SJSA1 (cell line): Measurements from ENCODE around the gene LDLRAD2. TPM values are rescaled to one million over a fixed set of nuclear protein-coding genes. Genes with fewer than 3 reads are reported as not detected.
A peak's percentile ranks its signal among the peaks of the same experiment; 100 is the strongest.
"Not testable (repeated sequence)": the region's sequence is repeated elsewhere in the genome, so short reads cannot be mapped to it uniquely, and the experiment has no call there.

Experiments used
- DNase-seq, 2 experiments: peaks; one replicate each; pipeline ENCODE4 v3.0.0-alpha.2; 2015 to 2020; ENCODE audit warnings: low spot score in 2 of 2, low read depth in 1 of 2
- H3K27ac ChIP-seq: fragments of 250-450 bp; sonication (Bioruptor Pico); 2 replicates; pipeline ENCODE4 v1.5.1; 2020; ENCODE audit warnings: mild to moderate bottlenecking, moderate library complexity
- H3K27me3 ChIP-seq: fragments of 250-450 bp; sonication (Bioruptor Pico); replicated peaks from 2 replicates; pipeline ENCODE4 v1.5.1; 2020; ENCODE audit warnings: mild to moderate bottlenecking, moderate library complexity
- H3K36me3 ChIP-seq: fragments of 250-450 bp; sonication (Bioruptor Pico); 2 replicates; pipeline ENCODE4 v1.5.1; 2020; ENCODE audit warnings: mild to moderate bottlenecking
- H3K4me1 ChIP-seq: fragments of 250-450 bp; sonication (Bioruptor Pico); replicated peaks from 2 replicates; pipeline ENCODE4 v1.6.1; 2021; ENCODE audit warnings: mild to moderate bottlenecking
- H3K4me3 ChIP-seq: fragments of 250-450 bp; sonication (Bioruptor Pico); 2 replicates; pipeline ENCODE4 v1.5.1; 2020; ENCODE audit warnings: mild to moderate bottlenecking
- H3K9me3 ChIP-seq: fragments of 250-450 bp; sonication (Bioruptor Pico); replicated peaks from 2 replicates; pipeline ENCODE4 v1.5.1; 2020; ENCODE audit warnings: mild to moderate bottlenecking
- total RNA-seq: library from RNA; depleted of rRNA; stranded (reverse); fragments of >200 nt; shearing (Covaris generic); gene quantifications from 2 replicates; pipeline ENCODE4 v1.2.3, GENCODE V29; 2014

The LDLRAD2 gene
- total RNA-seq, 1 experiment from 2014 or later: not detected

DNA sequence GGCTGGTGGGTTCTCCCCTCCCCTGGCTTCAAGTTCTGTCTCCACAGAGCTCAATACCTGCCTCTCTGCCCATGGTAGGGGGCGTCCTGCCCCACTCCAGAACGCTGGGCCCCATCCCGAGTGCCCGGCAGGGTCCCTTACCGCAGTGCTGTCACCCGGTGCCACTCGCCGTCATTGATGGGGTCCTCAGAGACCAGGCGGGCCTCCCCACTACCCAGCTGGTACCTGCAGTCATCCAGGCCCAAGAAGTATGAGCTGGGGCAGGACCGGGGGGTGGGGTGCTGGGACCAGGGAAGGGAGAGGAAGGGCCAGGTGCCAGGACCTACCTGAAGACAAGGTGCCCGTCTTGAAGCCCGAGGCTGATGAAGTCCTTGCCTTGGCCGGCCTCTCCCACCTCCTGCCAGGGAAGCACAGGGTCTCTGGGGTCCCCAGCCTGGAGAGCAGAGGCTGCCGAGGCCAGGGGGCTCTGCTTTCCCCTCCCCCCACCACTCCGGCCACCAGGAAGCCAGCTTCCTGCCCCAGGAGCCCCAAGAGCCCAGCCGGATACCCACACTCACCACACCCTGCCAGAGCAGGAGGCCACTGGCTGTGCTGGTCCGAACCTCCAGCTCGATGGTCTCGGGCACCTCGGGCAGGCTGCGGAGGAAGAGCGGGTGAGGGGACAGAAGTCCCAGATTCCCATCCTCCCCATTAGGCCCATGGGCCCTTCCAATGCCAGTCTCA lies 12.1 kb downstream of the LDLRAD2 start:
- peak in 1 of 2 experiments; percentile 40 for DNase-seq
- no peak overlapping the region for H3K27ac ChIP-seq
- no peak overlapping the region for H3K4me3 ChIP-seq
- H3K27me3 ChIP-seq: no peaks in the 10 kb centered on the region
- H3K4me1 ChIP-seq: no peaks in the 10 kb centered on the region
- no peaks in the 10 kb centered on the region for H3K9me3 ChIP-seq
- peaks cover 60% of the 10 kb centered on the region for H3K36me3 ChIP-seq

DNA sequence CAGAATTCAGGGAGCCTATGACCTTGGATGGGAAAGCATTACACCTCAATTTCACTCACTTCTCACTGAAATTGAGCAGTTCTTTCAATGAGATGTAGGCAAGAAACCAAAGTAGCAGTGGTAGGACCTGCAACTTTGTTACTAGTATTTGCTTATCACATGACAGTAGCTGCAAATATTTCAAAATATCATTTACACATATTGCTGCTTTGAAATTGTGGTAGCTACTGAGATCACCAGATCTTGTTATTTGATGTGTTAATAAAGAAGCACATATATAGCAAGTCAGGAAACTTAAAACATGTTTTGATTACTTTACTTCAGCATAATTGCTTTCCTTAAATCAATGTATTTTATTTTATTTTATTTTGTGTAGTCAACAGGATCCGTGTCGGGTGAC lies 12.9 kb downstream of the LDLRAD2 start:
- no peaks in the 10 kb centered on the region for H3K4me1 ChIP-seq
- no peaks in the 10 kb centered on the region for H3K9me3 ChIP-seq
- H3K4me3 ChIP-seq: no peak overlapping the region
- no peak overlapping the region for H3K27ac ChIP-seq
- DNase-seq: no peak
- H3K27me3 ChIP-seq: no peaks in the 10 kb centered on the region
- H3K36me3 ChIP-seq: peaks cover 68% of the 10 kb centered on the region

DNA sequence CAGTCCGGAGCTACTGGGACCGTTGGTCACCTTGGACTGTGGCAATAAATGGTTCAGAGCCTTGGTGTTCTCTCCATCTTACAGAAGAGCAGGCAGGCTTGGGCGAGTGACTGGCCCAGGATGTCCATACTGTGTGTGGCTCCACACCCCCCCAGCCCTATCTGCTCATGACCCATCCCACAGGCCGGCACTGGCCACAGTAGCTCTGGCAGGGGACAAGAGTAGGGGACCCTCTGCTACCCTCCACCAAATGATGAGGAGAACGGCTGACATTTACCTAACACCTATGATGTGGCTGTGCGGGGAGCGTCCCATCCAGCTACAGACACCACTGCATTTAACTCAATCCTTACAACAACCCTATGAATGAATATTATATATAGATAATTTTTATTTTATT lies 13.3 kb downstream of the LDLRAD2 start:
- DNase-seq: no peak
- H3K27me3 ChIP-seq: no peaks in the 10 kb centered on the region
- H3K27ac ChIP-seq: no peak overlapping the region
- peaks cover 71% of the 10 kb centered on the region for H3K36me3 ChIP-seq
- no peaks in the 10 kb centered on the region for H3K9me3 ChIP-seq
- no peaks in the 10 kb centered on the region for H3K4me1 ChIP-seq
- no peak overlapping the region for H3K4me3 ChIP-seq

DNA sequence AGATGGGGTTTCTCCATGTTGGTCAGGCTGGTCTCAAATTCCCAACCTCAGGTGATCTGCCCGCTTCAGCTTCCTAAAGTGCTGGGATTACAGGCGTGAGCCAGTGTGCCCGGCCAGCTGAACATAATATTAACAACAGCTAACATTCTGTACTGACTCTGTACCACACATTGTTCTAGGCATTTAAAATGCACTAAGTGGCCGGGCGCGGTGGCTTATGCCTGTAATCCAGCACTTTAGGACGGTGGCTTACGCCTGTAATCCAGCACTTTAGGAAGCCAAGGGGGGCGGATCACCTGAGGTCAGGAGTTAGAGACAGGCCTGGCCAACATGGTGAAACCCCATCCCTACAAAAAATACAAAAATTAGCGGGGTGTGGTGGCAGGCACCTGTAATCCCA lies 14.6 kb downstream of the LDLRAD2 start:
- not testable (repeated sequence) for DNase-seq
- H3K36me3 ChIP-seq: peaks cover 82% of the 10 kb centered on the region

DNA sequence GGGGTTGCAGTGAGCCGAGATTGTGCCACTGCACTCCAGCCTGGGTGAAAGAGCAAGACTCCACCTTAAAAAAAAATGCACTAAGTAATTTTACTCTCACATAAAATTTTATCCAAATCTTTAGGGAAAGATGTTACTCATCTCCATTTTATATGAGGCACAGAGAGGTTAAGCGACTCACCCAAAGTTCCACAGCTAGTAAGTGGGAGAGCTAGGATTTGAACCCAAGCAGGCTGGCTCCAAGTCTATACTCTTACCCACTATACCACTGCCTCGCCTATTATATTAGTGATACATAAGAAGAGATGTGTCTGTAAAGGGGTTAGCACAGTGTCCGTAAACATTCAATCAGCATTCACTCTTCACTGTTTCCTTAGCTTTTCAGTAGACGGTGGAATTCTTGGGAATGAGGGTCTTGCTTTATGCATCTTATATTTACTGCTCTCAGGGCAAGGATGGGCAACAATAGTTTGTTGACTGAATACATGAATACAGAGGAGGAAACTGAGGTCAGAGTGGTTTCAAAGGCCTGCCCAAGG lies 15.1 kb downstream of the LDLRAD2 start:
- Histone ChIP-seq H3K4me3 (no peak overlapping the region), H3K27ac (no peak overlapping the region), H3K4me1 (no peaks in the 10 kb centered on the region), H3K9me3 (no peaks in the 10 kb centered on the region), H3K27me3 (no peaks in the 10 kb centered on the region), H3K36me3 (peaks cover 84% of the 10 kb centered on the region)
- no peak for DNase-seq

More for the DNA sequence above, 14.6 kb downstream of the LDLRAD2 start:
- H3K4me3 ChIP-seq, H3K9me3 ChIP-seq, H3K27ac ChIP-seq, H3K4me1 ChIP-seq, H3K27me3 ChIP-seq: not testable (repeated sequence)

DNA sequence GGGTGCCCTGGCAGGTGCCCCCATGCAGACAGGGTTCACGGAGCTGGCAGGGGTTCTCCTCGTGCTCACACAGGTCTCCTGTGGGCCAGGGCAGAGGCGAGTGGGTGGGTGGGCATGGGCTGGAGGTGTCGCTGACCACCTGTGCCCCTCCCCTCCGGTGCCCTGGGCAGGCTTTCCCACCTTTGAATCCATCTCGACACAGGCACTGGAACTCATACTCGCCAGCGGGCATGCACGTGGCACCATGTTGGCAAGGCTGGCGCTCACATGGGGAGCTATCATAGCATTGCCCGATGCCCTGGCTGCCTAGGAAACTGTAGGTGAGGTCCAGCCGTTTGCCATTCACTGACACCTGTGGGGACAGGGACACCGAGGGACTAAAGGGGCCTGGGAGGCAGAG lies 16.0 kb downstream of the LDLRAD2 start:
- Histone ChIP-seq H3K27ac (no peak overlapping the region), H3K36me3 (peaks cover 90% of the 10 kb centered on the region), H3K9me3 (no peaks in the 10 kb centered on the region), H3K4me1 (no peaks in the 10 kb centered on the region), H3K4me3 (no peak overlapping the region), H3K27me3 (no peaks in the 10 kb centered on the region)
- DNase-seq: no peak

DNA sequence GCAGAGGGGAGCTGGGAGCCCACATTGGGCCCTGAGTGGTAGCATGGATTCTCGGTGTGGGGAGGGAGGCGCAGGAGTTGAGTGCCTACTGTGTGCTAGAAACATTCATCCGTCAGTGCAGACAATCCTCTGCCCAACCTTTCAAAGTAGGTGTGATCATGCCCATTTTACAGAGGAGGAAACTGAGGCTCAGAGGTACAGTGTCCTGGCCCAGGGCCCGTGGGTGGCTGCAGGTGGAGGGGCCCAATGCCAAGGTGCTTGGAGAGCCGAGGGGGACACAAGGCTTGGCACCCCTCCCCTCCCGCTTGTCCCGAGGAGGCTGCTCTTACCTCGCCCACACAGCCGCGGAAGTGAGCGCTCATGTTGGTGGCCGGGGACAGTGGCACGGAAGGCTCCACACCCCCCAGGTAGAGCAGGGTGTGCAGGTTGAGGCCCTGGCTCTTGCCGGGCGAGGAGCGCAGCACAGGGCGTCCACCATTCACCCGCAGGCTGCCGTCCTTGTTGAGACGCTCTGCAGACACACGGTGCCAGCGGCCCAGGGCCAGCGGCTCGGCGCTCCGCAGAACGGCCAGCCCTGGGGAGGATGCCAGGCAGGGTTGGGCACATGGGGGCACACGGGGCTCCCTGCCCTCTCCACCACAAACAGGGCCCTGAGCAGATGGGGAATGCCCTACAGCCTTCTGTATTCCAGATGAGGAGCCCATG lies 16.6 kb downstream of the LDLRAD2 start:
- no peak overlapping the region for H3K27ac ChIP-seq
- H3K4me3 ChIP-seq: no peak overlapping the region
- H3K9me3 ChIP-seq: no peaks in the 10 kb centered on the region
- DNase-seq: no peak
- no peaks in the 10 kb centered on the region for H3K27me3 ChIP-seq
- H3K36me3 ChIP-seq: peaks cover 91% of the 10 kb centered on the region
- H3K4me1 ChIP-seq: no peaks in the 10 kb centered on the region

DNA sequence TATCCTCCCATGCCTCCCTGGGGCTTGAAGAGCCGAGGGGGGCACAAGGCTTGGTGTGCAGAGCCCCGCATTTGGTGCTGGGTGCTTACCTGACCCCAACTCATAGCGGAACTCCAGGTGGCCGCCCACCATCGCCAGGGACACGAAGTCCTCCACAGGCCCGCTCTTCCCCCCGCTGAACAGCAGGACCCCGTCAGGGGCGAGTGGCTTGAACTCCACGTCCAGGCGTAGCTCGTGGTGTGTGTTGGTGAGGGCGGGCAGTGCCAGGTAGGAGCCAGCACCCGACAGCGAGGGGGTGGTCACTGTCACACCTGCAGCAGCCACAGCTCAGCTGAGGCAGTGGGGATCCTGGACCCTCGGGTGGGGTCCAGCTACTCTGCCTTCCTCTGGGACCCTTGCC lies 17.2 kb downstream of the LDLRAD2 start:
- Histone ChIP-seq H3K4me3 (no peak overlapping the region), H3K27ac (no peak overlapping the region), H3K27me3 (no peaks in the 10 kb centered on the region), H3K36me3 (peaks cover 91% of the 10 kb centered on the region), H3K4me1 (no peaks in the 10 kb centered on the region), H3K9me3 (no peaks in the 10 kb centered on the region)
- DNase-seq: peak in 1 of 2 experiments; percentile 40

DNA sequence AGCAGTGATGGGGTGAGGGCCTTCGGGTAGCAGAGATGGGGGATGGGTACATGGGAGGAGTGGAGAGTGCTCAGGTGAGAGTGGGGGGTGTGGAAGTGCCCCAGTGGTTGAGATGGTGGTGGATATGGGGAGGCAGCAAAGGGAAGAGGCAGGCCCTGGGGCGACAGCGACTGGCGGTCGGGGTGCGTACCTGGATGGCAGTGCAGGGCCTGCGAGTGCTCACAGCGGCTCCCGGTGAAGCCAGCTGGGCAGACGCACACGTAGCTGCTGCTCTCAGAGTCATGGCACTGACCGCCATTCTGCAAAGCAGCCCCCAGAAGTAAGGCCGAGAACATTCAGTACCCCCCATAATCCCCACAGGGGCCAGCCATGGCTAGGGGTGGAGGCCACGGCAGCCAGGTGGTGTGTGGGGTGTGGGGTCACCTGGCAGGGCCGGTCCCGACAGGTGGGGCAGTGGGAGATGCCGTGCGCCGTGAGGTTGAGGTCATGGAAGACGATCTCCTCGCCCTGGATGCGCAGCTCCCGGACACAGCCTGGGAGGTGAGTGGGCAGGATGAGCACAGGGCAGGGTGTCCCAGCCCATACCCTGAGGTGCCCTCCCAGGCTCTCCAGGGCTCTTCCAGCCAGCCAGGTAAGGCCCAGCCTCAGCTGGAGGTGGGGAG lies 18.9 kb downstream of the LDLRAD2 start:
- Histone ChIP-seq H3K27me3 (no peaks in the 10 kb centered on the region), H3K4me1 (no peaks in the 10 kb centered on the region), H3K9me3 (no peaks in the 10 kb centered on the region), H3K4me3 (no peak overlapping the region), H3K36me3 (peaks cover 94% of the 10 kb centered on the region), H3K27ac (no peak overlapping the region)
- peak in 1 of 2 experiments; percentile 40 for DNase-seq

DNA sequence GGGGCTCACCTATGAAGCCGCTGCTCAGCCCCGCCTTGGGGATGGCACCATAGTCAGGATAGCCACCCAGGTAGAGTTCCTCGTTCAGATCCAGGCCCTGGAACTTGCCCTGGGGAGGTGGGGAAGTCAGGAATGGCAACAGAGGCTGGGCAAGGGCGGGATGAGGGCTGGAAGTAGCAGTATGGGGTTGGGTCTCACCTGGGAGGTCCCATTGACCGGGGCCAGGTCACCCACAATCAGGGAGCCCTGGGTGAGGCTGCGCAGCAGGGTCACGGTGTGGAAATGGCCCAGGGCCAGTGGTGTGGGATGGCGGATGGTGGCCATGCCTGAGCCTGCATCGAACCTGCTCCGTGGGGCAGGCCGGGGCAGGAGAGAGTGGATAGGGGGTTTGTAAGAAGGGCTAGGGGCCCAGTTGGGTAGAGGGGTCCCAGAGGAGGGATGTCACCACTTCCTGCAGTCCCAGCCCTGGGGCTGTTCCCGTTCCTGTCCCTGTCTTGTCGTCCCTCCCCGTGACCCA lies 19.4 kb downstream of the LDLRAD2 start:
- H3K4me3 ChIP-seq: no peak overlapping the region
- no peak overlapping the region for H3K27ac ChIP-seq
- DNase-seq: peak in 1 of 2 experiments; percentile 36
- no peaks in the 10 kb centered on the region for H3K4me1 ChIP-seq
- peaks cover 94% of the 10 kb centered on the region for H3K36me3 ChIP-seq
- H3K27me3 ChIP-seq: no peaks in the 10 kb centered on the region
- H3K9me3 ChIP-seq: no peaks in the 10 kb centered on the region

DNA sequence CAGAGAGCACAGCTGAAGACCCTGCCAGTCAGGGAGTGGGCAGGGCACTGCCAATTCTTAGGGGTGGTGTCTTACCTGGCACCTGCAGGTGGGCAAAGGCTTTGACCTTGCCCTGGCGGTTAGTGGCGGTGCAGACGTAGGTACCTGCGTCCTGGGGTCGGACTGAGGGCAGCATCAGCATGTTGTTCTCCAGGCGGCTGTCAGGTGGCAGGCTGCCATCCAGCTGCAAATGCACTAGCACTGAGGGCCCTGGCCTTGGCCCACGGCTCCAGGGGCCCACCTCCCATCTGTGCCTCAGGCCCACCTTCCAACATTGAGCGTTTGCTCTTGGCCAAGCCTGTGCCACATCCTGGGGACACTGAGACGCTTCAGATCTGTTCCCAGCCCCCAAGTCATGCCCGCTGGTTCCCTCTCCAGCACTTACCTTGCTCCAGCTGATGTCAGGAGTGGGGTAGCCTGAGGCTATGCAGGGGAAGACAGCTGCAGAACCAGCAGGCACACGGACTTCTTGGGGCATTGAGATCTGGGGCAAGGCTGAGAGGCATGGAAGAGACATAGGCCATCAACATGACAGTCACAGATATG lies 21.4 kb downstream of the LDLRAD2 start:
- Histone ChIP-seq H3K4me1 (no peaks in the 10 kb centered on the region), H3K9me3 (no peaks in the 10 kb centered on the region), H3K27ac (no peak overlapping the region), H3K4me3 (no peak overlapping the region), H3K27me3 (no peaks in the 10 kb centered on the region), H3K36me3 (peaks cover 95% of the 10 kb centered on the region)
- no peak for DNase-seq

DNA sequence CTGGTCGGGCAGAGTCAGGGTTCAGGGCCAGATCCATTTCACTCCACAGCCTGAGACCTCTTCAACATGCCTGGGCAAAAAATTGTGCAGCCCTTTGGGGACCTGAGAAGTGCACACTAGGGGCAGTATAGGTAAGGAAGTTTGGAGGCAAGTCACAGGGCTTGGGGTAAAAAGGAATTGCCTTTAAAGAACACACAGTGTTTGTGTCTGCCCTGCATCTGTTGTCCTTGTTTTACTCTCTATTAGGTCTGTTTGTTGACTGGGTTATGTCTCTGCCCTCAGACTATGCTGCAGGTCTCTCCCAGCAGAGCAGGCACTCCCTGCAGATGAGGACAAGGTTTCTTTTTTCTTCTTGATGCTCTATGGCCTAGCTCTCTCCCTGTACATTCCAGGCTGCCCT lies 22.0 kb downstream of the LDLRAD2 start:
- Histone ChIP-seq H3K27me3 (no peaks in the 10 kb centered on the region), H3K36me3 (peaks cover 95% of the 10 kb centered on the region), H3K9me3 (no peaks in the 10 kb centered on the region), H3K4me3 (no peak overlapping the region), H3K27ac (no peak overlapping the region), H3K4me1 (no peaks in the 10 kb centered on the region)
- DNase-seq: no peak

DNA sequence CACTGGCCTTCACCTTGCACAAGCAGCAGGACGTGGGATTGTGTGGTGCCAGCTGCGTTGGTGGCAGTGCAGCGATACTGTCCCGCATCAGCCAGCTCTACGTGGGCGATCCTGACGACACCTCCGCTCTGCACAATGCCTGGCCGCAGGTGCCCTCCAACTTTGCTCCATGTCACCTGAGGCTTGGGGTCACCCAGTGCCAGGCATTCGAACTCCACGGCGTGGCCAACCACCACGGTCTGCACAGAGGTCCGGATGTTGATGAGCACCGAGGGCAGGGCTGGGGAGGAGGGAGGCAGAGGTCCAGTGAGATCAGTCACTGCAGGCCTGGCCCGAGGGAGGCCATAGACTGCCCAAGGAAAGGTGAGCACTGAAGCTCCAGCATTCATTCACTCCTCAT lies 22.6 kb downstream of the LDLRAD2 start:
- H3K9me3 ChIP-seq: no peaks in the 10 kb centered on the region
- DNase-seq: no peak
- peaks cover 95% of the 10 kb centered on the region for H3K36me3 ChIP-seq
- H3K4me1 ChIP-seq: no peaks in the 10 kb centered on the region
- H3K27ac ChIP-seq: no peak overlapping the region
- H3K27me3 ChIP-seq: no peaks in the 10 kb centered on the region
- H3K4me3 ChIP-seq: no peak overlapping the region
